NCI-H2029 treated with DMSO at 0.1 percent for 48 hours (cell line): ENCODE data around the gene DCTN5.
"Not testable (repeated sequence)": the region's sequence is repeated elsewhere in the genome, so short reads cannot be mapped to it uniquely, and the experiment has no call there.

Source experiments
- DNase-seq: peaks from one replicate; lab custom pipeline; 2025; lab: John Stamatoyannopoulos, UW

Gene DCTN5

GRCh38 chr16:23640931-23641765, at the start of gene DCTN5, which contains the start of gene PALB2:
TSS of gene DCTN5 (plus strand) at chr16:23641466. CDS start at chr16:23641543, 77 bp downstream.
TSS of gene PALB2 (minus strand) at chr16:23641310. CDS start at chr16:23641157, 153 bp downstream.
- peak; percentile 73 for DNase-seq

GRCh38 chr16:23594186-23594585, 47.1 kb upstream of the DCTN5 start:
- DNase-seq = no peak

GRCh38 chr16:23595246-23595950, 45.9 kb upstream of the DCTN5 start:
- no peak for DNase-seq

- peak; percentile 44 for DNase-seq
Observed at GRCh38 chr16:23595951-23596720, 45.1 kb upstream of the DCTN5 start, which contains the start of gene NDUFAB1. TSS of gene NDUFAB1 (minus strand) at chr16:23596316. CDS start at chr16:23596290, 26 bp downstream.

- DNase-seq = no peak
Observed at GRCh38 chr16:23597003-23597756, 44.1 kb upstream of the DCTN5 start.

GRCh38 chr16:23607726-23608125, 33.5 kb upstream of the DCTN5 start:
- DNase-seq = no peak

GRCh38 chr16:23608194-23608593, 33.1 kb upstream of the DCTN5 start:
- DNase-seq = no peak

- no peak for DNase-seq
Observed at GRCh38 chr16:23609929-23610328, 31.3 kb upstream of the DCTN5 start.

GRCh38 chr16:23610905-23611304, 30.4 kb upstream of the DCTN5 start:
- DNase-seq = not testable (repeated sequence)

GRCh38 chr16:23611936-23612335, 29.3 kb upstream of the DCTN5 start:
- DNase-seq = no peak

- no peak for DNase-seq
Observed at GRCh38 chr16:23615805-23616204, 25.5 kb upstream of the DCTN5 start.

GRCh38 chr16:23624092-23624491, 17.2 kb upstream of the DCTN5 start:
- DNase-seq = no peak

GRCh38 chr16:23629516-23629915, 11.8 kb upstream of the DCTN5 start:
- no peak for DNase-seq

- not testable (repeated sequence) for DNase-seq
Observed at GRCh38 chr16:23631874-23632273, 9.4 kb upstream of the DCTN5 start.

GRCh38 chr16:23634461-23635036, 6.7 kb upstream of the DCTN5 start:
- DNase-seq = no peak

- DNase-seq = no peak
Observed at GRCh38 chr16:23635958-23636357, 5.3 kb upstream of the DCTN5 start.

GRCh38 chr16:23640615-23640930, 693 bp upstream of the DCTN5 start:
- DNase-seq = no peak

GRCh38 chr16:23642246-23642774, 1.0 kb downstream of the DCTN5 start:
- no peak for DNase-seq

- DNase-seq = no peak
Observed at GRCh38 chr16:23650674-23651416, 9.6 kb downstream of the DCTN5 start.

- no peak for DNase-seq
Observed at GRCh38 chr16:23651943-23652468, 10.7 kb downstream of the DCTN5 start.
